ENCODE data around the gene TBL1Y. TPM values are rescaled to one million over a fixed set of nuclear protein-coding genes. Genes with fewer than 3 reads are reported as not detected.

The TBL1Y gene
- total RNA-seq, 1 experiment from 2014 or later, result not detected

DNA sequence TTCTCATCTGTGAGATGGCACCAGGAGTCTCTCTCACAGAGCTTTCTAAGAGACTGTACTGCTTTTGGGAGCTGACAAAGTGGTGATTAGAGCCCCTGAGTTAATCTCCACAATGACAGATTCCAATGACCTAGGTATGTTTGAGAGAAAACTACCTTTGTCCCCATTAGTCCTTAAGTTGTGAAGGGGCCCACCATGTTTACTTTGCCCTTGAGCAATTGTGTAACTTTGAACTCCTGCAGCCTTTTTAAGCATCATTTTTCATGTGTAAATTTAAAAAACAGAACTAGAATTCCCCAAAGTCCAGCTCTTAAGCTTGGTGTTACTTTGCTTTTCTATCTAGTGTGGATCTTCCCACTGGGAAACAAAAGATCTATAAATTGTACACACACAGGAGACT lies 2.9 kb downstream of the TBL1Y start:
- Histone ChIP-seq H3K9ac (ENCODE audit: low read length) (no peak overlapping the region), H2AFZ (ENCODE audit: low read depth, low read length, poor library complexity, severe bottlenecking) (no peak overlapping the region), H3K9me3 (ENCODE audit: control insufficient read depth in 1 of 2, insufficient read depth in 1 of 2, low read depth in 1 of 2, low read length in 2 of 2) (no peaks in the 10 kb centered on the region), H3K36me3 (ENCODE audit: control insufficient read depth in 1 of 2, insufficient read depth in 2 of 2, low read length in 2 of 2) (no peaks in the 10 kb centered on the region), H3K27me3 (ENCODE audit: insufficient read depth, low read length) (no peaks in the 10 kb centered on the region), H3K9me2 (ENCODE audit: insufficient read depth) (no peaks in the 10 kb centered on the region), H3K4me3 (replicated peaks in 1 of 2; ENCODE audit: low read depth in 1 of 2, low read length in 2 of 2) (no peak overlapping the region), H3K27ac (ENCODE audit: low read depth, low read length) (no peak overlapping the region), H3K79me2 (ENCODE audit: insufficient read depth, low read length) (no peaks in the 10 kb centered on the region), H3K4me1 (ENCODE audit: control insufficient read depth in 1 of 2, insufficient read depth in 2 of 2, low read length in 2 of 2) (no peaks in the 10 kb centered on the region), H3K4me2 (ENCODE audit: low read length) (no peak overlapping the region), H4K20me1 (ENCODE audit: insufficient read depth) (no peaks in the 10 kb centered on the region)
- ChIA-PET POLR2A (no interaction called here), RAD21 (ENCODE audit: low non-redundant PET in 1 of 2, low total read pairs in 2 of 2, uncharacterized antibody in 2 of 2, unreplicated experiment in 2 of 2) (no interaction called here), CTCF (no interaction called here)
- no peak for ATAC-seq
- intact Hi-C loops (cut with micrococcal nuclease), result no loop called here
- no TSS peak for BruUV-seq (replicated peaks)
- TF ChIP-seq EZH2 (IDR thresholded peaks at IDR 0.05) (no peak), JUND (IDR thresholded peaks at IDR 0.05) (no peak), EZH2phosphoT487 (IDR thresholded peaks at IDR 0.05; ENCODE audit: borderline replicate concordance) (no peak), YY1 (IDR thresholded peaks at IDR 0.05; ENCODE audit: extremely low read depth, insufficient replicate concordance, low read depth, low read length) (no peak), ELF1 (IDR thresholded peaks at IDR 0.05; ENCODE audit: borderline replicate concordance, low read depth) (no peak), SIN3A (IDR thresholded peaks at IDR 0.05; ENCODE audit: low read depth) (no peak), ZNF274 (IDR thresholded peaks at IDR 0.05; ENCODE audit: low read depth, low read length) (no peak), POLR2A (IDR thresholded peaks at IDR 0.05; ENCODE audit: borderline replicate concordance, extremely low read depth, insufficient read depth, insufficient read length) (no peak), REST (IDR thresholded peaks at IDR 0.05; ENCODE audit: low read depth) (no peak), FOSL1 (IDR thresholded peaks at IDR 0.05; ENCODE audit: low read depth) (no peak), EGR1 (IDR thresholded peaks at IDR 0.05; ENCODE audit: low read depth) (no peak)
- TF ChIP-seq, protein P1, sequence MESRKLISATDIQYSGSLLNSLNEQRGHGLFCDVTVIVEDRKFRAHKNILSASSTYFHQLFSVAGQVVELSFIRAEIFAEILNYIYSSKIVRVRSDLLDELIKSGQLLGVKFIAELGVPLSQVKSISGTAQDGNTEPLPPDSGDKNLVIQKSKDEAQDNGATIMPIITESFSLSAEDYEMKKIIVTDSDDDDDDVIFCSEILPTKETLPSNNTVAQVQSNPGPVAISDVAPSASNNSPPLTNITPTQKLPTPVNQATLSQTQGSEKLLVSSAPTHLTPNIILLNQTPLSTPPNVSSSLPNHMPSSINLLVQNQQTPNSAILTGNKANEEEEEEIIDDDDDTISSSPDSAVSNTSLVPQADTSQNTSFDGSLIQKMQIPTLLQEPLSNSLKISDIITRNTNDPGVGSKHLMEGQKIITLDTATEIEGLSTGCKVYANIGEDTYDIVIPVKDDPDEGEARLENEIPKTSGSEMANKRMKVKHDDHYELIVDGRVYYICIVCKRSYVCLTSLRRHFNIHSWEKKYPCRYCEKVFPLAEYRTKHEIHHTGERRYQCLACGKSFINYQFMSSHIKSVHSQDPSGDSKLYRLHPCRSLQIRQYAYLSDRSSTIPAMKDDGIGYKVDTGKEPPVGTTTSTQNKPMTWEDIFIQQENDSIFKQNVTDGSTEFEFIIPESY (IDR thresholded peaks at IDR 0.05; ENCODE audit: extremely low read depth, insufficient replicate concordance, low read length), result no peak
- no peak for DNase-seq (ENCODE audit: low read depth, low spot score)
